ENCODE results near the gene LDHA.

DNA sequence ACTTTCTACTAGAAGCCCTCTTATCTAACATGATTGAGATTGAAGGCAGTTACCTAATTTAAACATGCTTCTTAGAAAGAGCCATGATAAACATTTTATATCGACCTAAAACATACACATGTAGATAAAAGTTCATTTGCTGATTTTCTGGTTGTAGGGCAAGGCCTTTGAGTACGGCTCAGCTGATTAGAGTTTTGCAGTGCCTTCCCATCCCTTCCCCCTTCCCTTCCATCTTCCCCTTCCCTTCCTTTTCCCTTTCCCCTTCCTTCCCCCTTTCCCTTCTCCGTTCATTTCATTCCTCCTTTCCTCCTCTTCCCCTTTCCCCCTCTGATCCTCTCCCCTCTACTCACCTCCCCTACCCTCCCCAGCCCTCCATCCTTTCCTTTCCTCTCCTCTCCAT is 22.1 kb downstream of the LDHA start:
- no peak for TF ChIP-seq POLR2A (IDR thresholded peaks at IDR 0.05)
- TF ChIP-seq, protein P1, sequence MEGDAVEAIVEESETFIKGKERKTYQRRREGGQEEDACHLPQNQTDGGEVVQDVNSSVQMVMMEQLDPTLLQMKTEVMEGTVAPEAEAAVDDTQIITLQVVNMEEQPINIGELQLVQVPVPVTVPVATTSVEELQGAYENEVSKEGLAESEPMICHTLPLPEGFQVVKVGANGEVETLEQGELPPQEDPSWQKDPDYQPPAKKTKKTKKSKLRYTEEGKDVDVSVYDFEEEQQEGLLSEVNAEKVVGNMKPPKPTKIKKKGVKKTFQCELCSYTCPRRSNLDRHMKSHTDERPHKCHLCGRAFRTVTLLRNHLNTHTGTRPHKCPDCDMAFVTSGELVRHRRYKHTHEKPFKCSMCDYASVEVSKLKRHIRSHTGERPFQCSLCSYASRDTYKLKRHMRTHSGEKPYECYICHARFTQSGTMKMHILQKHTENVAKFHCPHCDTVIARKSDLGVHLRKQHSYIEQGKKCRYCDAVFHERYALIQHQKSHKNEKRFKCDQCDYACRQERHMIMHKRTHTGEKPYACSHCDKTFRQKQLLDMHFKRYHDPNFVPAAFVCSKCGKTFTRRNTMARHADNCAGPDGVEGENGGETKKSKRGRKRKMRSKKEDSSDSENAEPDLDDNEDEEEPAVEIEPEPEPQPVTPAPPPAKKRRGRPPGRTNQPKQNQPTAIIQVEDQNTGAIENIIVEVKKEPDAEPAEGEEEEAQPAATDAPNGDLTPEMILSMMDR (IDR thresholded peaks at IDR 0.05): no peak
